Brain microvascular endothelial cell (primary cell): Measurements from ENCODE around the gene H19.

Experiments used
- DNase-seq: peaks from one replicate; pipeline ENCODE4 v3.0.0-alpha.2; 2020
- H3K27ac ChIP-seq: fragments of 250-450 bp; sonication (Bioruptor Pico); 2 replicates; pipeline ENCODE4 v1.5.1; 2020; ENCODE audit warnings: mild to moderate bottlenecking, moderate library complexity
- H3K27me3 ChIP-seq: fragments of 250-450 bp; sonication (Bioruptor Pico); replicated peaks from 2 replicates; pipeline ENCODE4 v1.5.1; 2020; ENCODE audit warnings: mild to moderate bottlenecking
- H3K36me3 ChIP-seq: fragments of 250-450 bp; sonication (Bioruptor Pico); replicated peaks from 2 replicates; pipeline ENCODE4 v1.5.1; 2020; ENCODE audit warnings: mild to moderate bottlenecking
- H3K4me3 ChIP-seq: 2 replicates; pipeline ENCODE4 v1.5.1; 2011; ENCODE audit warnings: low read depth, mild to moderate bottlenecking, control low read depth, low read length, moderate library complexity
- in situ Hi-C: cut with HindIII; loops from 2 replicates; pipeline ENCODE4 v1.10.0; 2017; ENCODE audit warnings: low sequenced_read_pairs, low pct_ligation_motif_present
- TF ChIP-seq, protein P1 (sequence below): IDR thresholded peaks from 2 replicates; pipeline ENCODE4 v1.5.1; 2011; ENCODE audit warnings: low read depth, mild to moderate bottlenecking, moderate library complexity, low read length, control low read depth, inconsistent platforms; ENCODE audit errors: missing control alignments

H19 gene

DNA sequence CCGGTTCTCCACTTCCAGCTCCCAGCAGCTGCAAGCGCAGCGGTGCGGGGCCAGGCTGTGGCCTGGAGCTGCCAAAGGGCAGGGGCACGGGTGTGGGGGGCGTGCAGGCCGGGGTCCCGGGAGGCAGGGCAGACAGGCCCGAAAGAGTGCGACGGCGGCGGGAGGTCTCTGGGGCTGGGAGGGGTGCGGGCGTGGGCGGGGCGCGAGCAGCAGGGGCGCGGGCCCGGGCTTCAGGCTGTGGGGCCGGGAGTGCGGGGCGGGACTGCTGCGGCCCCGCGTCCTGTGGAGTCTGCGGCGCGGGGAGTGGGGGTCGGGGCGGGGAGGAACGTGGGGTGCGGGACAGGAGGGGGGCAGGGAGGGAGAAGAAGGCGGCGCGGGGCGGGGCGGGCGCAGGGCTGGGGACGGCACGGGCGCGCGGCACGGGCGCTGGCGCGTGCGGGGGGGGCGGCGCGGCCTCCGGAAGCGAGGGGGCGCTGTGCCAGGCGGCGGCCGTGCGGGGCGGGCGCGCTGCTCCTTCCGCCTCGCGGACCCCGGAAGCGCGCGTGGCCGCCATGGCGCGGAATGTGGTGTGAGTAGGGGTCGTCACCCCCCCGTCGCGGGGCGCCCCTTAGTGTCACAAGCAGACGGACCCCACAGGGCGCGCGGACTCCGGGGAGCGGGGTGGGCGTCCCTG lies 50.7 kb downstream of the H19 start, which contains the start of gene MRPL23:
Gene MRPL23, plus strand, starts transcription at position 521 of the 673 bp plus-strand sequence. Its CDS starts 31 bp downstream, at position 552.
- in situ Hi-C loops = no loop called here
- TF ChIP-seq, protein P1, sequence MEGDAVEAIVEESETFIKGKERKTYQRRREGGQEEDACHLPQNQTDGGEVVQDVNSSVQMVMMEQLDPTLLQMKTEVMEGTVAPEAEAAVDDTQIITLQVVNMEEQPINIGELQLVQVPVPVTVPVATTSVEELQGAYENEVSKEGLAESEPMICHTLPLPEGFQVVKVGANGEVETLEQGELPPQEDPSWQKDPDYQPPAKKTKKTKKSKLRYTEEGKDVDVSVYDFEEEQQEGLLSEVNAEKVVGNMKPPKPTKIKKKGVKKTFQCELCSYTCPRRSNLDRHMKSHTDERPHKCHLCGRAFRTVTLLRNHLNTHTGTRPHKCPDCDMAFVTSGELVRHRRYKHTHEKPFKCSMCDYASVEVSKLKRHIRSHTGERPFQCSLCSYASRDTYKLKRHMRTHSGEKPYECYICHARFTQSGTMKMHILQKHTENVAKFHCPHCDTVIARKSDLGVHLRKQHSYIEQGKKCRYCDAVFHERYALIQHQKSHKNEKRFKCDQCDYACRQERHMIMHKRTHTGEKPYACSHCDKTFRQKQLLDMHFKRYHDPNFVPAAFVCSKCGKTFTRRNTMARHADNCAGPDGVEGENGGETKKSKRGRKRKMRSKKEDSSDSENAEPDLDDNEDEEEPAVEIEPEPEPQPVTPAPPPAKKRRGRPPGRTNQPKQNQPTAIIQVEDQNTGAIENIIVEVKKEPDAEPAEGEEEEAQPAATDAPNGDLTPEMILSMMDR = no peak
- no peaks in the 10 kb centered on the region for H3K27me3 ChIP-seq
- DNase-seq = no peak
- no peaks in the 10 kb centered on the region for H3K36me3 ChIP-seq
- no peak within 1 kb of the TSS for H3K4me3 ChIP-seq
- H3K27ac ChIP-seq = no peak within 1 kb of the TSS
